ENCODE results near the gene BCL7B.
"Not testable (repeated sequence)": the region's sequence is repeated elsewhere in the genome, so short reads cannot be mapped to it uniquely, and the experiment has no call there.

Gene BCL7B

GRCh38 chr7:73539709-73540108 lies 17.8 kb downstream of the BCL7B start:
- TF ChIP-seq EZH2phosphoT487 (IDR thresholded peaks at IDR 0.05; ENCODE audit: low read depth) (no peak), CTCF (IDR thresholded peaks at IDR 0.05; ENCODE audit: low read depth, low read length) (no peak)
- Histone ChIP-seq H3K4me3 (ENCODE audit: low read length) (no peak overlapping the region), H3K36me3 (replicated peaks; ENCODE audit: low read depth, low read length) (peaks cover 39% of the 10 kb centered on the region)

GRCh38 chr7:73538510-73538909 lies 19.0 kb downstream of the BCL7B start:
- peaks cover 12% of the 10 kb centered on the region for H3K79me2 ChIP-seq (ENCODE audit: low read length)
- H3K27ac ChIP-seq (ENCODE audit: low read length); H3K4me2 ChIP-seq (ENCODE audit: low read length); H2AFZ ChIP-seq (ENCODE audit: low read depth, low read length); H3K4me3 ChIP-seq (ENCODE audit: low read length); H3K9ac ChIP-seq (ENCODE audit: low read length); H4K20me1 ChIP-seq (ENCODE audit: insufficient read depth, low read length); H3K4me1 ChIP-seq (ENCODE audit: low read length); H3K9me3 ChIP-seq (ENCODE audit: insufficient read depth, low read length); H3K27me3 ChIP-seq (ENCODE audit: low read depth, low read length): not testable (repeated sequence)
- peaks cover 37% of the 10 kb centered on the region for H3K36me3 ChIP-seq (replicated peaks; ENCODE audit: low read depth, low read length)

More at GRCh38 chr7:73539709-73540108, 17.8 kb downstream of the BCL7B start:
- Histone ChIP-seq H4K20me1 (ENCODE audit: insufficient read depth, low read length) (no peaks in the 10 kb centered on the region), H3K27ac (ENCODE audit: low read length) (no peak overlapping the region), H3K79me2 (ENCODE audit: low read length) (peaks cover 22% of the 10 kb centered on the region), H3K4me1 (ENCODE audit: low read length) (no peaks in the 10 kb centered on the region), H2AFZ (ENCODE audit: low read depth, low read length) (no peak overlapping the region), H3K27me3 (ENCODE audit: low read depth, low read length) (no peaks in the 10 kb centered on the region), H3K9ac (ENCODE audit: low read length) (no peak overlapping the region), H3K9me3 (ENCODE audit: insufficient read depth, low read length) (no peaks in the 10 kb centered on the region), H3K4me2 (ENCODE audit: low read length) (no peak overlapping the region)

- H3K4me2 ChIP-seq (ENCODE audit: low read length) = no peak overlapping the region
- no peaks in the 10 kb centered on the region for H3K4me1 ChIP-seq (ENCODE audit: low read length)
- no peaks in the 10 kb centered on the region for H4K20me1 ChIP-seq (ENCODE audit: insufficient read depth, low read length)
- no peaks in the 10 kb centered on the region for H3K27me3 ChIP-seq (ENCODE audit: low read depth, low read length)
- no peak overlapping the region for H3K9ac ChIP-seq (ENCODE audit: low read length)
- peaks cover 30% of the 10 kb centered on the region for H3K36me3 ChIP-seq (replicated peaks; ENCODE audit: low read depth, low read length)
- no peak overlapping the region for H3K27ac ChIP-seq (ENCODE audit: low read length)
- no peak overlapping the region for H2AFZ ChIP-seq (ENCODE audit: low read depth, low read length)
- H3K9me3 ChIP-seq (ENCODE audit: insufficient read depth, low read length) = no peaks in the 10 kb centered on the region
- no peak overlapping the region for H3K4me3 ChIP-seq (ENCODE audit: low read length)
- H3K79me2 ChIP-seq (ENCODE audit: low read length) = peaks cover 4% of the 10 kb centered on the region; the same call in 1 of the 2 replicates
- TF ChIP-seq CTCF (IDR thresholded peaks at IDR 0.05; ENCODE audit: low read depth, low read length) (no peak), EZH2phosphoT487 (IDR thresholded peaks at IDR 0.05; ENCODE audit: low read depth) (no peak)
Observed at GRCh38 chr7:73537051-73537450, 20.4 kb downstream of the BCL7B start.

- no peak for TF ChIP-seq EZH2phosphoT487 (IDR thresholded peaks at IDR 0.05; ENCODE audit: low read depth)
- TF ChIP-seq CTCF (IDR thresholded peaks at IDR 0.05; ENCODE audit: low read depth, low read length) = no peak
- Histone ChIP-seq H3K9me3 (ENCODE audit: insufficient read depth, low read length) (no peaks in the 10 kb centered on the region), H3K4me1 (ENCODE audit: low read length) (no peaks in the 10 kb centered on the region), H3K9ac (ENCODE audit: low read length) (no peak overlapping the region), H4K20me1 (ENCODE audit: insufficient read depth, low read length) (no peaks in the 10 kb centered on the region), H3K27me3 (ENCODE audit: low read depth, low read length) (no peaks in the 10 kb centered on the region), H3K27ac (ENCODE audit: low read length) (no peak overlapping the region), H3K36me3 (replicated peaks; ENCODE audit: low read depth, low read length) (peaks cover 28% of the 10 kb centered on the region), H3K4me3 (ENCODE audit: low read length) (no peak overlapping the region), H2AFZ (ENCODE audit: low read depth, low read length) (no peak overlapping the region), H3K4me2 (ENCODE audit: low read length) (no peak overlapping the region), H3K79me2 (ENCODE audit: low read length) (no peaks in the 10 kb centered on the region)
Observed at GRCh38 chr7:73536479-73536878, 21.0 kb downstream of the BCL7B start.

GRCh38 chr7:73535918-73536317 lies 21.6 kb downstream of the BCL7B start:
- not testable (repeated sequence) for H2AFZ ChIP-seq (ENCODE audit: low read depth, low read length); H4K20me1 ChIP-seq (ENCODE audit: insufficient read depth, low read length); H3K9ac ChIP-seq (ENCODE audit: low read length); H3K27ac ChIP-seq (ENCODE audit: low read length); H3K9me3 ChIP-seq (ENCODE audit: insufficient read depth, low read length); H3K4me3 ChIP-seq (ENCODE audit: low read length); H3K4me1 ChIP-seq (ENCODE audit: low read length); H3K79me2 ChIP-seq (ENCODE audit: low read length); H3K27me3 ChIP-seq (ENCODE audit: low read depth, low read length); H3K4me2 ChIP-seq (ENCODE audit: low read length)
- H3K36me3 ChIP-seq (replicated peaks; ENCODE audit: low read depth, low read length) = peaks cover 28% of the 10 kb centered on the region

All from OCI-LY3 (cell line).